Neural cell (in vitro differentiated cells): ENCODE measurements around the gene KRABD2.

Experiments used
- CTCF ChIP-seq: fragments of 450-650 bp; IDR thresholded peaks from 2 replicates; pipeline ENCODE4 v1.5.1; 2014; ENCODE audit warnings: antibody characterized with exemption, mild to moderate bottlenecking, moderate library complexity; ENCODE audit not compliant: poor library complexity, severe bottlenecking
- MXI1 ChIP-seq: fragments of 450-650 bp; conservative IDR thresholded peaks from 2 replicates; pipeline ENCODE4 v1.6.1; 2014; ENCODE audit warnings: antibody characterized with exemption, mild to moderate bottlenecking; ENCODE audit not compliant: poor library complexity, severe bottlenecking

GRCh38 chr17:8359769-8360168 is 16.7 kb downstream of the KRABD2 start:
- TF ChIP-seq MXI1: no peak
- no peak for TF ChIP-seq CTCF
